NCI-H82 treated with DMSO at 0.1 percent for 48 hours (cell line): ENCODE data around the gene AP4M1.

Source experiments
- DNase-seq: peaks from one replicate; lab custom pipeline; 2025; ENCODE audit not compliant: unreplicated experiment; lab: John Stamatoyannopoulos, UW

Gene AP4M1

DNA sequence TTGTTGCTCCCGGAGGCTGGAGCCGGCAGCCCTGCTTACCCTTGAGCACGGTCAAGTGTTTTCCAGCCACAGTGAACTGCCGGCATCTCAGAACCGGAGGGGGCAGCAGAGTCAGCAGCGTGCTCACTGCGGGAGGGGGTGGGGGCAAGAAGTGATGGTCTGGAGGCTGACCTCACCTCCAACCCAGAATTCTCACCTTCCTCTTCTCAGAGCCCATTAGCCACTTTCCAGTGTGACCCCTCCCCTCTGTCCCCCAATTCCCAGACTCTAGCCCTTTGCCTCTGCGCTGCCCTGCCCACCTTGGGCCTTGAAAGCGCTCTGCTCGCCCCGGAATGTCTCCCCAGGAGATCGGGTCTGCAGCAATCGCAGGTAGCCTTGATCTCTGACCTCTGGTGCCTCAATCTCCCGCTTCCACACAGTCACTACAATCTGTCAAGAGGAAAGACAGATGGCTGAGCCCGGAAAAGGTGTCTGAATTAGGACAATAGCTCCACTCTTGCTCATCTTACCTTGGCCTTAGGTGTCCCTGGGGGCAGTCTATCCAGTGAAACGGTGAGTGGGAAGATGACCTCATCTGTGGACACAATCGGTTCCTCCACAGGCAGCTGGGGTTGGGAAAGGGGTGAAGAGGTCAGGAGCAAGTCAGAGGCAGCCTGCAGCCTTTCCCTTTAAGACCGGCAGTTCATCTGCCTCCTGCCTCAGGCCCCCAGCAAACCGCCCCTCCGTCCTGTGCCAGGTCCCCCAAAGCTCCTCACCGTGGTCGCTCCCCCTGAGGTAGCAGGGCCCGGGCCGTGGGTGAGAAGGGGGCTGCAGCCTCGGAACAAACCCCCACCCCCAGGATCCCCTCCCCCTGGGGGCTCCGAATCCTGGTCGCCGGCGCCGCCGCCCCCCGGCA is 56.1 kb downstream of the AP4M1 start:
- DNase-seq: no peak
